GM18507 (cell line): ENCODE measurements around the gene ZNF628.

Experiments
- DNase-seq: peaks from one replicate; pipeline ENCODE4 v3.0.0; 2011; ENCODE audit warnings: low read depth; ENCODE audit not compliant: insufficient read length; ENCODE audit errors: extremely low spot score
- FAIRE-seq: peaks from 2 replicates; lab custom pipeline; 2011; peaks lifted over from hg19 to GRCh38; lab: Jason Lieb, UNC

Gene ZNF628

GRCh38 chr19:55462722-55463121, 13.7 kb upstream of the ZNF628 start:
- DNase-seq: no peak
- no peak for FAIRE-seq

GRCh38 chr19:55463583-55464031, 12.8 kb upstream of the ZNF628 start:
- DNase-seq: no peak
- no peak for FAIRE-seq

GRCh38 chr19:55464039-55464661, 12.3 kb upstream of the ZNF628 start:
- FAIRE-seq: no peak
- no peak for DNase-seq

GRCh38 chr19:55464662-55465054, 11.8 kb upstream of the ZNF628 start, which contains the start of gene C19orf85:
Gene C19orf85 (minus strand): TSS chr19:55464751. CDS start chr19:55464554, 197 bp downstream.
- FAIRE-seq (no peak), DNase-seq (no peak)

GRCh38 chr19:55465460-55466240, 10.8 kb upstream of the ZNF628 start:
- no peak for DNase-seq
- FAIRE-seq: no peak

- FAIRE-seq (no peak), DNase-seq (no peak)
These were observed 10.2 kb upstream of the ZNF628 start for GRCh38 chr19:55466241-55466614.

- FAIRE-seq: peak; percentile 64
- peak; percentile 54 for DNase-seq
These were observed 9.0 kb upstream of the ZNF628 start for GRCh38 chr19:55467236-55468053.

- FAIRE-seq: no peak
- no peak for DNase-seq
These were observed 8.4 kb upstream of the ZNF628 start for GRCh38 chr19:55468054-55468393.

- FAIRE-seq (no peak), DNase-seq (no peak)
These were observed 5.2 kb upstream of the ZNF628 start for GRCh38 chr19:55471266-55471665.

GRCh38 chr19:55472463-55472862, 4.0 kb upstream of the ZNF628 start:
- DNase-seq (no peak), FAIRE-seq (no peak)

GRCh38 chr19:55473225-55474012, 3.0 kb upstream of the ZNF628 start:
- DNase-seq (no peak), FAIRE-seq (no peak)

- no peak for FAIRE-seq
- no peak for DNase-seq
These were observed 1.9 kb upstream of the ZNF628 start for GRCh38 chr19:55474269-55475265.

GRCh38 chr19:55477905-55478304, 1.5 kb downstream of the ZNF628 start:
- no peak for FAIRE-seq
- no peak for DNase-seq

- no peak for DNase-seq
- no peak for FAIRE-seq
These were observed 1.9 kb downstream of the ZNF628 start for GRCh38 chr19:55478364-55478763.

GRCh38 chr19:55479045-55479444, 2.6 kb downstream of the ZNF628 start:
- no peak for FAIRE-seq

GRCh38 chr19:55479451-55480230, 3.2 kb downstream of the ZNF628 start:
- FAIRE-seq (no peak), DNase-seq (no peak)

More at GRCh38 chr19:55479045-55479444, 2.6 kb downstream of the ZNF628 start:
- no peak for DNase-seq

- FAIRE-seq: no peak
- DNase-seq: no peak
These were observed 4.9 kb downstream of the ZNF628 start for GRCh38 chr19:55481148-55481793.
